Colon (tissue), 2 donors: ENCODE measurements around the gene PIK3C3.
"Not testable (repeated sequence)": the region's sequence is repeated elsewhere in the genome, so short reads cannot be mapped to it uniquely, and the experiment has no call there.

ENCODE experiments used
- FAIRE-seq: peaks from 2 replicates; lab custom pipeline; 2012; peaks lifted over from hg19 to GRCh38; lab: Jason Lieb, UNC
- donor health status: control.
- donor health status: control.

Gene PIK3C3

GRCh38 chr18:42074704-42075103, 119.7 kb downstream of the PIK3C3 start:
- no peak for FAIRE-seq

GRCh38 chr18:42078711-42079110, 123.7 kb downstream of the PIK3C3 start:
- no peak for FAIRE-seq

GRCh38 chr18:42080340-42080739, 125.3 kb downstream of the PIK3C3 start:
- no peak for FAIRE-seq

GRCh38 chr18:42082415-42083234, 127.6 kb downstream of the PIK3C3 start:
- no peak for FAIRE-seq

GRCh38 chr18:42086288-42086687, 131.3 kb downstream of the PIK3C3 start:
- no peak for FAIRE-seq

- no peak for FAIRE-seq
Observed at GRCh38 chr18:42087235-42087634, 132.2 kb downstream of the PIK3C3 start.

GRCh38 chr18:42087876-42088275, 132.8 kb downstream of the PIK3C3 start:
- FAIRE-seq: no peak

- FAIRE-seq: no peak
Observed at GRCh38 chr18:42092848-42093247, 137.8 kb downstream of the PIK3C3 start.

GRCh38 chr18:42094875-42095274, 139.8 kb downstream of the PIK3C3 start:
- FAIRE-seq: no peak

GRCh38 chr18:42095732-42096377, 140.8 kb downstream of the PIK3C3 start:
- FAIRE-seq: peak; percentile 65

- no peak for FAIRE-seq
Observed at GRCh38 chr18:42100248-42100647, 145.2 kb downstream of the PIK3C3 start.

- FAIRE-seq: no peak
Observed at GRCh38 chr18:42100911-42101310, 145.9 kb downstream of the PIK3C3 start.

GRCh38 chr18:42105394-42105793, 150.4 kb downstream of the PIK3C3 start:
- no peak for FAIRE-seq

GRCh38 chr18:42106784-42107183, 151.8 kb downstream of the PIK3C3 start:
- no peak for FAIRE-seq

GRCh38 chr18:42107287-42107686, 152.3 kb downstream of the PIK3C3 start:
- no peak for FAIRE-seq

- FAIRE-seq: no peak
Observed at GRCh38 chr18:42107691-42108450, 152.8 kb downstream of the PIK3C3 start.

GRCh38 chr18:42112147-42112546, 157.1 kb downstream of the PIK3C3 start:
- not testable (repeated sequence) for FAIRE-seq

GRCh38 chr18:42112657-42113420, 157.8 kb downstream of the PIK3C3 start:
- no peak for FAIRE-seq

GRCh38 chr18:42113529-42114191, 158.6 kb downstream of the PIK3C3 start:
- FAIRE-seq: no peak

GRCh38 chr18:42114310-42114943, 159.4 kb downstream of the PIK3C3 start:
- peak; percentile 28 for FAIRE-seq

GRCh38 chr18:42126586-42126985, 171.6 kb downstream of the PIK3C3 start:
- no peak for FAIRE-seq
